Measurements from ENCODE around the gene C3orf52.
A peak's percentile ranks its signal among the peaks of the same experiment; 100 is the strongest.

Gene C3orf52

DNA sequence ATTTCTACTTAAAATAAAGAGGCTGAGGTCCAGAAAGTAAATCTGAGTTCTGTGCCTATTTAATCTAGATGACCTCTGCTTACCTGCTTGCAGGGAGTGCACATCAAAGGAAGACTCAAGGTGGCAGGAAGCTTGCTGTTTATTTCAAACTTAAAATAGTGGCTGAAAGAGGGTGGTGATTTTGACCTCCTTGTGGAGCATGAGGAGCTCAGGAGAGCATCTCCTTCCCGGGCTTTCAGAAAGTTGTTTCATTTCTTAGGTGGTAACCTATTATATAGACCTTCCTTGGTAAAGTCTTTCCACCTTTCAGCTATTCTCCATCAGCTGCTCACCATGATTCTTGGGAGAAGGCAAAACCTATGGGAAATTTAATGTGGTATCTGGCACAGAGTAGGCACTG, 46.4 kb downstream of the C3orf52 start:
- TF ChIP-seq, protein P1, sequence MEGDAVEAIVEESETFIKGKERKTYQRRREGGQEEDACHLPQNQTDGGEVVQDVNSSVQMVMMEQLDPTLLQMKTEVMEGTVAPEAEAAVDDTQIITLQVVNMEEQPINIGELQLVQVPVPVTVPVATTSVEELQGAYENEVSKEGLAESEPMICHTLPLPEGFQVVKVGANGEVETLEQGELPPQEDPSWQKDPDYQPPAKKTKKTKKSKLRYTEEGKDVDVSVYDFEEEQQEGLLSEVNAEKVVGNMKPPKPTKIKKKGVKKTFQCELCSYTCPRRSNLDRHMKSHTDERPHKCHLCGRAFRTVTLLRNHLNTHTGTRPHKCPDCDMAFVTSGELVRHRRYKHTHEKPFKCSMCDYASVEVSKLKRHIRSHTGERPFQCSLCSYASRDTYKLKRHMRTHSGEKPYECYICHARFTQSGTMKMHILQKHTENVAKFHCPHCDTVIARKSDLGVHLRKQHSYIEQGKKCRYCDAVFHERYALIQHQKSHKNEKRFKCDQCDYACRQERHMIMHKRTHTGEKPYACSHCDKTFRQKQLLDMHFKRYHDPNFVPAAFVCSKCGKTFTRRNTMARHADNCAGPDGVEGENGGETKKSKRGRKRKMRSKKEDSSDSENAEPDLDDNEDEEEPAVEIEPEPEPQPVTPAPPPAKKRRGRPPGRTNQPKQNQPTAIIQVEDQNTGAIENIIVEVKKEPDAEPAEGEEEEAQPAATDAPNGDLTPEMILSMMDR (IDR thresholded peaks at IDR 0.05; ENCODE audit: low read depth, low read length): no peak

DNA sequence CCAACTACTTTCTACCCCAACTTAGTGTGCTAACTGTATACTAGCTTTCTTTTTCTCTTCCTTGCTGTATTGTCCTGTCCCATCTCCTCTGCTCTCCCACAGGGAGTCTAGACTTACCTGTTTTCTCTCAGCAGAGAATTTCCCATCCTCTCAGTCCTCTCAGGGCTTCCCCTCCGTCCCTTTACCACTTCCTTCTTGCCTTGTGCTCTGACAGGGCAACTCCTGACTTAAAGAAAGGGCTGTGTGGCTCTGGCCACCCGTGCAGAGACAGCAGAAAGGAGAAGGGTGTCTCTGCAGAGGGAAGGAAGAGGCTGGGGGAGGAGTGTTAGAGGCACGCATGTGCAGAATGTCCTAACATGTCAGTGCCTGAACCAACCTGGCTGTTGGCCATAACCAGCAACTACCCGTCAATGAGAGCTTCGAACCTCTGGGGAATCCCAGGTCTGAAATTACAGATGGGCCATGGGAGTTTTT, 46.8 kb downstream of the C3orf52 start, which contains the start of gene GCSAM:
TSS of gene GCSAM (minus strand) at position 274 of the 474 bp plus-strand sequence. CDS start at position 146, 128 bp downstream.
- TF ChIP-seq, protein P1 (IDR thresholded peaks at IDR 0.05; ENCODE audit: low read depth, low read length): no peak
- DNase-seq (ENCODE audit: extremely low read depth, low read depth): no peak

More for the DNA sequence above, 46.4 kb downstream of the C3orf52 start:
- DNase-seq (ENCODE audit: extremely low read depth, low read depth): no peak

DNA sequence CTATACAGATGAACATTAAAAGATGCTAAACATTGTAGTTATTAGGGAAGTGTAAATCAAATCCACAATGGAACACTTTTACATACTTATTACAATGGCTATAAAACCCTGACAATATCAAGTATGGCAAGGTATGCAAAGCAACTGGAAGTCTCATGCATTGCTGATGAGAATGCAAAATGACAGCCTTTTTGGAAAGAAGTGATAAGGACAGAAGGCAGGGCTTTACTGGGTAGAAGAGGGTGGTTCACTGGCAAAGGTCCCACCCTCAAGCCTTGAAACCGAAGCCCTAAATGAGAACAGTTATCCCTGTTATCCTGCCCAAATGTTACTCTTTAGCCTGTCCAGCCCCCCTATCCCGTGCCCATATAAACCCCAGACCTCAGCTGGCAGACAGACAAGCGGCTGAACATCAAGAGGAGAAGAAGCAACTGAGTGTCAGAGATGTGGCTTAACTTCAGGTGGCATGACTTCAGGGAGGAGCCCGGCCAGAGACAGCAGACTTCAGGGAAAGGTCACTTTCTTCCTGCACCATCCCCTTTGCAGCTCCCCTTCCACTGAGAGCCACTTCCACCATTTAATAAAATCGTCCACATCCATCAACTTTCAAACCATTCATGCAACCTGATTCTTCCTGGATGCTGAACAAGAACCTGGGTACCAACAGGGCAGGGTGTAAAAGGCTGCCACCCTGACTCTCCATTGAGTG, 47.6 kb downstream of the C3orf52 start:
- no peak for DNase-seq (ENCODE audit: extremely low read depth, low read depth)
- TF ChIP-seq, protein P1 (IDR thresholded peaks at IDR 0.05; ENCODE audit: low read depth, low read length): no peak

DNA sequence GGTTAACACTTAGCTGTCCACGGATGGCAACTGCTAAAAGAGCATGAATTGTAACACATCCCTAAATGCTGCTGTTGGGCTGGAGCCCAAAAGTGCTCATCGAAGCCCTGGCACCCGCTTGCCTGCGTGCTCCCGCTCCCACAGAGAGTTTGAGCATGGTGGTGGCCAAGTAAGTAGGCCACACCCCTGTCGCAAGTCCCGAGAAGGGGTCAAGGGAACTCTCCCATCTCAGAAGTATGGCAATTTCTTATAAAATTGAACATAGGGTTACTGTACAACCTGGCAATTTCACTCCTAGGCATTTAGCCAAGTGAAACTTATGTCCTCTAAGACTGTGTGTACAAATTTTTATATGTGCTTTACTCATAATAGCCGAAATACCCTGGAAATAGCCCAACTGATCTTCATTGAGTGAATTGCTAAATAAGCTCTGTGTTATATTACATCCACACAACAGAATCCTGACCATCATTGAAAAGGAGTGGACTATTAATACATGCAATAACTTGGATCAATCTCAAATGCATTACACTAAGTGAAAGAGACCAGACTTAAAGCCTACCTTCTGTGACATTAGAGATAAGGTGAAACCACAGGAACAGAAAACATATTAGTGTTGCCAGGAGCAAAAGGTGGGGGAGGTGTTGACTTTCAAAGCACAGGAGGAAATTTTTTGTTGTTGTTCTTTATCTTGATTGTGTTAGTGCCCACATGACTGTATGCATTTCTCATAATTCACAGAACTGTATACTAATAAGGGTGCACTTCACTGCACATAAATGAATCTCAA, 48.3 kb downstream of the C3orf52 start:
- TF ChIP-seq, protein P1 (IDR thresholded peaks at IDR 0.05; ENCODE audit: low read depth, low read length): no peak
- no peak for DNase-seq (ENCODE audit: extremely low read depth, low read depth)

DNA sequence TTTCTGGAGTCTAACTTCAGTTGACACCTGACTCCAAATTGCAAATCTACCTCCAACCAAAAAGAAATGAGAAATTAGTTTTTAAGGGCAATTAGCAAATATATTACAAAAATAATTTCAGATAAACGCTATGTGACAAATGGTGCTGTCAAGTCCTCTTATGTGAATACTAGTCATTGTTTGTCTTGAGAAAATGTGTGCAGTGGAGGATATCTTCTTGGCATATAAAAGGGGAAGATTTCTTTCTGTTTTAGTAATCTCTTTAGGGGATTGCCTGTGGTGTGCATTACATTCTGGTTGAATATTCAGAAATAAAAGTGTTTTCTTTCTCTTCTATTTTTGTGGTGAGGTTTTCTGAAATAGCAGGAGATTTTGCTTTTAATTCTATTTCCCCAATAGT, 49.9 kb downstream of the C3orf52 start:
- TF ChIP-seq, protein P1 (IDR thresholded peaks at IDR 0.05; ENCODE audit: low read depth, low read length): no peak
- DNase-seq (ENCODE audit: extremely low read depth, low read depth): no peak

DNA sequence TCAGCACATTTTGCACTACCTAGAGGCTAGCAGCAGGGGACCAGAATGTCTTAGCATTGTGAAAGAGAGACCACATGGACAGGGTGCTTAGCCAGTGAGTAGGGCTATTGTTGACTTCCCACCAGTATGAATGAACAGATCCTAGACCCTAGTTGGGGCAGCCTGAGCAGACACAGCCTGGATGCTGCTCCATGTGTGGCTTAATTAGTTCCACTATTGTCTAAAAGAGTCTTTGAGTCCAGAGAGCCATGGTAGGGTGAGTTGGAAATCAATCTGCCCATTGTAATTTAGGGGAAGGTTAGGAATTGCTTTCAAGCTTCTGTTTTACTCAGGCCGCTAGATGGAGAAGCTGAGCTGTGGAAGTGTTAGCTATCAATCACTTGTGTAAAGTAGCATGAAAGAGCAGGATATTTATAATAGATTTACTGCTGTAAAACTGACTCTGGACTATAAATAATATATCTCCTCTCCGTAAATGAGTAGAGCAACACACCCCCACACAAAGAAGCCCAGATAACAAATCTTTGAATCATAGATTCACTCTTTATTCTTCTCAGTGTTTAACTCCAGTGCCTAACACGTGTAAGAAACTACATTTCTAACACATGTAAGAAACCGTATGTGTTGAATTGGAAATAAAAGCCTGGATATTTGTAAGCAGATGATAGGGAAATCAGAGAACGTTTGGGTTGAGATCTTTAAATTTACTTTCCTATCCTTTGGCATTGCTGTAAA, 50.9 kb downstream of the C3orf52 start:
- DNase-seq (ENCODE audit: extremely low read depth, low read depth): no peak
- TF ChIP-seq, protein P1 (IDR thresholded peaks at IDR 0.05; ENCODE audit: low read depth, low read length): peak; percentile 49
